G401.6 (cell line): Measurements from ENCODE around the gene WDR18.

ENCODE experiments used
- FAIRE-seq: peaks from 2 replicates; lab custom pipeline; 2012; peaks lifted over from hg19 to GRCh38; lab: Jason Lieb, UNC

WDR18 gene, protein sequence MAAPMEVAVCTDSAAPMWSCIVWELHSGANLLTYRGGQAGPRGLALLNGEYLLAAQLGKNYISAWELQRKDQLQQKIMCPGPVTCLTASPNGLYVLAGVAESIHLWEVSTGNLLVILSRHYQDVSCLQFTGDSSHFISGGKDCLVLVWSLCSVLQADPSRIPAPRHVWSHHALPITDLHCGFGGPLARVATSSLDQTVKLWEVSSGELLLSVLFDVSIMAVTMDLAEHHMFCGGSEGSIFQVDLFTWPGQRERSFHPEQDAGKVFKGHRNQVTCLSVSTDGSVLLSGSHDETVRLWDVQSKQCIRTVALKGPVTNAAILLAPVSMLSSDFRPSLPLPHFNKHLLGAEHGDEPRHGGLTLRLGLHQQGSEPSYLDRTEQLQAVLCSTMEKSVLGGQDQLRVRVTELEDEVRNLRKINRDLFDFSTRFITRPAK

DNA sequence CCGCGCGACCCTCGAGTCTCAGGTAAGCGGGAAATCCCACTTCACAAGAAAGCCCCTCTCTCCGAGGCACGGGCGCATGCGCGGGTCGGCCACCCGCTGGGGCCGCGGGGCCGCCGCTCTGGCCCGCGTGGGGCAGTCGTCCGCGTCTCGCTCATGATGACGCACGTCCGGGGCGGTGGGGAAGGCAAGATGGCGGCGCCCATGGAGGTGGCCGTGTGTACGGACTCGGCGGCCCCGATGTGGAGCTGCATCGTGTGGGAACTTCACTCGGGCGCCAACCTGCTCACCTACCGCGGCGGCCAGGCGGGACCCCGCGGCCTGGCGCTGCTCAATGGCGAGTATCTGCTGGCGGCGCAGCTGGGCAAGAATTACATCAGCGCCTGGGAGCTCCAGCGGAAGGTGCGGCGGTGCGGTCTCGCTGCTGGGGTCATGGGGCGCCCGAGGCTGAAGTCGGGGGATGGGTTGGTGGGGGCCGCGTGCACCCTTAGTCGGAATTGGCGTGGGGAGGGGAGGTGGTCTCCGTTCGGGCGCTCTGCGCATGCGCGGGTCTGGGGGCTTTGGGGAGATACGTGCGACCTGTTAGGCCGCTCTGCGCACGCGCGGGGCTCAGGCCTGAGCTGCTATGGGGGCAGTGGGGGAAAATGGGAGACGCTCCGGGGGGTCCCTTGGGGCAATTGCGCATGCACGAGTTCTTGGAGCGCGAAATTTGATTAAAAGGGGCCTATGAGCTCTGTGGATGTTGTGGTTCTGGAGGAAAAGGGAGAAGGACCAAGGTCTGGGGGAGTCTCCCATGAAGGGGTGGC, at the start of gene WDR18:
Gene WDR18, plus strand, starts transcription at position 181 of the 803 bp plus-strand sequence. Its CDS starts 9 bp downstream, at position 190.
- FAIRE-seq, result no peak

DNA sequence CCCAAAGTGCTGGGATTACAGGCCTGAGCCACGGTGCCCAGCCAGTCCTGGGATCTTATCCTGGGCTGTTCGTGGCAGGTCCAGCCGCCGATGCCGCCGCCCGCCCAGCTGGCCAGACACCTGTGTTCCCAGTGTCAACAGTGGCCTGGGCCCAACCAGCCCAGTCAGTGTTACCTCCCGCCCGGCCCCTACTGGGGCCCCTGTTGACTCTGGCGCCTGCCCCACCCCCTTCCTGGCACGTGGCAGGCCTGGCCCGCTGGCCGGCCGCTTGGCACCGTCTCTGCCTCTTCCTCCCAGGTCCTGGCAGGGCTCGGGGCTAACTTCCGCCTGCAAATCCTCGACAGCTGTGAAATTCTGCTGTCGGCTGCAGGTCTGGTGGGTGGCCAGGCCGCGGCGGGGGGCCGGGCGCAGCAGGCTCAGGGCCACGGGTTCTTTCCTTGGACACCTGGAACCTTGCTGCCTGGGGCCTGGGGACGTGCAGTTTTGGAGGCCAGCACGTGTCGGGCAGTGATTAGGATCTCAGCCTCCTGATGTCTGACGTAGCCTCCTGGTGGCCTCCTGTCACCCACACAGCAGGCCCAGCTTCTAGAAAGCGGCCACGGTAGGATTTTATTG, 49.2 kb upstream of the WDR18 start:
- no peak for FAIRE-seq

DNA sequence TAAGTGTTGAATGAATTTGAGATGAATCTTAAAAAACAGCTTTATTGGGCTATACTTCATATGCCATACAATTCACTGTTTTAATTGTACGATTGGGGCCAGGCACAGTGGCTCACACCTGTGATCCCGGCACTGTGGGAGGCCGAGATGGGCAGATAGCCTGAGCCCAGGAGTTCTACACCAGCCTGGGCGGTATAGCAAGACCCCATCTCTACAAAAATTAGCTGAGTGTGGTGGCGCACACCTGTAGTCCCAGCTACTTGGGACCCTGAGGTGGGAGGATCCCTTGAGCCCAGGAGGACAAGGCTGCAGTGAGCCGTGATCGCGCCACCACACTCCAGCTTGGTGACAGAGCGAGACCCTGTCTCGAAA, 48.0 kb upstream of the WDR18 start:
- FAIRE-seq, result no peak

DNA sequence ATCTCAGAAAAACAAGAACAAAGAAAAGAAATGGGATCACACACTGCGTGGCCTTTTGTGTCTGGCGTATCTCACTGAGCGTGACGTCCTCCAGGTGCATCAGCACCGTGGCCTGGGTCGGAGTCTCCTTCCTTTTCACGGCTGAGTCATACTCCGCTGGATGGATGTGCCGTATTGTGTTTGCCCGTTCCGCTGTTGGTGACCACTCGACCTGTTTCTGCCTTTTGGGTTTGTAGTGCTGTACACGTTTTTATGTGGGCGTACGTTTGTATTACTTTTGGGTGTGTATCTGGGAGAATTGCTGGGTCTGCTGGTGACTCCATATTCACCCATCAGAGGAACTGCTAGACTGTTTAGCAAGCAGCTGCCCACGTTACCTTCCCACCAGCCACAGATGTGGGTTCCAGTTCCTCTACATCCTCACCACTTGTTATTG, 46.9 kb upstream of the WDR18 start:
- FAIRE-seq, result no peak

DNA sequence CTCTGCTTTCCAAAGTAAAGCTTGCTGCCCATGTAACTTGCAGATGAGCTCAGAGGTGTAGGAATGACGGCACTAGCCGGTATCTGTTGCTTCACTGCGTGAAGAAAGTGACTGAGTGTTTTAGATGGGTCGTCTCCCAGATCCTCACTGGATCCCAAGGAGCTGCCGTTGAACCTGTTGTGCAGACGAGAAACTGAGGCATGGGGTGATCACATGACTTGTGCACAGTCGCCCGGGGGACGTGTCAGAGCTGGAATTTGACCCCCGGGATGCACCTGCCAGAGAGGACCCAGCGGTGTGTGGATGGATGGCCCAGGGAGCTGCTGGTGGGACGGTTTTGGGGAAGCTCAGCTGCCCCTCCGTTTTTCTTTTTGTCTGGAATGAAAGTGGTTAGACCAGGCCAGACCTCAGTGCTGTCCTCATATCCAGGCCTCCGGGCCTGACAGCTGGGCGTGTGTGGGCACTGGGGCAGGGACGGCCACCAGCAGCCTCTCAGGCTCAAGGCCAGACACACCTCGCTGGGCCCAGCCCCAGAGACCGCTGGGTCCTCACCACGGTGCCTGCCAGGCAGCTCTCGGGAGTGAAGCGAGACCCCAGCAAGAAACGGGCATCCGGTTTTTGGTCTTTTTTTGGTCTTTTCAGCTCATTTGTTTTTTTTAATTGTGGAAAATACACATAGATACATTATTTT, 45.8 kb upstream of the WDR18 start:
- no peak for FAIRE-seq

DNA sequence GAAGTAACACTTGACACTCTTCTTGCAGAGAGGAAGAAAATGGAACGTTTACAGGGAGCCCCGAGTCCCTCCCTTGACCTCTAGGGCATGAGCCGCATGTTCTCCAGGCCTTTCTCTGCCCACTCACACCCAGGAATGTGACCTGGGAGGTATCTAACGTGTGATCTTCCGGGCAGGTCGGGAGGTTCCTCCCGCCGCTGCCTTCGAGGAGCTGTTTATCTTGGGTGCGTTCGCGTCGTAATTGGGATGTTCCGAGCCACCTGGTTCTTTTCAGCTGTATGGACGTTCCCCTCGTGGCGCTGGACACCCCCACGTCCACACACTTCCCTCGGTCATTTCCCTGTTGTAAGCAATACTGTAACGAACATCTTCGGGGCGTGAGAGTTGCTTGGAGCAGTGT, 44.7 kb upstream of the WDR18 start:
- FAIRE-seq, result no peak

DNA sequence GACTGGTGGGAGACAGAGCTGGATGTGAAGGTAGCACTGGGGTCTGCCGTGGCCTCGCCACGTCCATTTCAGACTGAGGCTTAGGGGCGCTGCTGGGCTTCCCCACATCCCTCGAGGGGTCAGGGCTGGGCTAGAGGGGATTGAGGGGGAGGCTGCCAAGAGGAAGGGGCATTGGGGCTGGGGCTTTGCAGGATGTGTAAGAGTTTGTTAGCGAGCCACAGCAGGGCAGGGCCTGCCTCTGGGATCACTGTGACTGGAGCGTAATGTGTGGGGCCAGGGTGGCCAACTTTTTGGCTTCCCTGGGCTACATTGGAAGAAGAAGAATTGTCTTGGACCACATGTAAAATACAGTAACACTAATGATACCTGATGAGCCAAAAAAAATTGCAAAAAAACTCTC, 44.2 kb upstream of the WDR18 start:
- FAIRE-seq, result no peak

DNA sequence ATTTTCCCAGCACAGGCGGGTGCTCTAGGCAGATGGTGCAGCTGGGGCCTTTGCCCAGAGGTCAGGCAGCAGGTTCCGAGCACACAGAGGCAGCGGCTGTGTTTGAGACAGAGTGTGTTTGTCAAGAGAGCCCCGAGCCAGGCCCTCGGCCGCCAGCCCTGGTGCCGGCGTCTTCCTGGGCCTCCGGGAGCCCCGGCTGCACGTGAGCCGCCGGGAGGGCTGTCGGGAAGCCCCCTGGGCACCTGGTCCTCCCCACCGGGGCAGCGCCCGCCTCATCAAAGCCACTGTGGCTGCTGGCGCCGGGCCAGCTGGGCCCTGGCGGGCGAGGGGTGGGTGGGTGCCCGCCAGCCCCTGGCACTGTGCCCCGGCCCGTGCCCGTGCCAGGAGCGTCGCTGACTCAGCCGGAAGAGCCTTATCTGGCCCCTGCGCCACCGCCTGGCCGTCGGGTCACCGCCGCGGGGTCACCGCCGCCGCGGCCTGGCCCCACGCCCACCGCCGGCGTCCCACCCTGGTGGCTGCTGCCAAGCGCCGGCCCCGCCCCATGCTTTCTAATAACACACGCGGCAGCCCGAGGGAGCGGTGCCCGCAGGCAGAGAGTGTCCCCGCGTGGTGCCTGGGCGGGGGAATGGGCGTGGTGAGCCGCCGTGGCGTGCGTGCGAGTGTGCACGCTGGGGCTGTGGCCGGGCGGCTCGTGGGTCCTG, 43.4 kb upstream of the WDR18 start:
- FAIRE-seq, result no peak

DNA sequence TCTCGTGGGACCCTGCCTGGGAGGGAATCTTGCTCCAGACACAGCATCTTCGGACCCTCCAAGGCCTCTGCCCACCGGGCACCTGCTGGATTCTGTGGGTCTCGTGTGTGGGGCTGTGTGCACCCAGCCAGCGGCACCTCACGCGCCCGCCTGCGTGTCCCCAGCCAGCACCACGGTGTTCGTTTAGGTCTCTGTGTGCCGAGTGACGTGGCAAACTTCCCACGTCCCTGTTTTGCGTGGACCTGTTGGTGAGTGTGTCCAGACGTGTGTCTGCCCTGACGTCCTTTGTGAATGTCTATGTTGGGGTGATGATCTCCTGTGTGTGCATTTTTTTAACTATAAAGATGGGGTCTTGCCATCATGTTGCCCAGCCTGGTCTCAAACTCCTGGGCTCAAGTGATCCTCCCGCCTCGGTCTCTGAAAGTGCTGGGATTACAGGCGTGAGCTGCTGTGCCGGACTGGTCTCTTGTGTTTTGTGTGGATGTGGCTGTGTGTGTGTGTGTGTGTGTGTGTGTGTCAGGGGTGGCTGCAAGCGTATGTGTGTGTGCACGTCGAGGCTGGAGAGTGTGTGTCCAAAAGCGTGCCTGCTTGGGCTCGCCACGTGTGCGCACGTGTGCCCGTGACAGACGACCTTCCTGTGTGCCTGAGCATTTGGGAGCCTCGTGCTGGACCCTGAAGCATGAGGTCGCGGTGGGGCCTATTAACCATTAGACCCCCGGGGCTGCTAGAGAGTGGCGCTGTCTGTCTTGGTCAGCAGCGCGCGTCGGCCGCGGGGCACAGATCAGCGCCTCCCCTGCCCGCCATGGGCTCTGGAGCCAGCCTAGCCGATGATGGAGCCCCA, 42.6 kb upstream of the WDR18 start:
- no peak for FAIRE-seq

DNA sequence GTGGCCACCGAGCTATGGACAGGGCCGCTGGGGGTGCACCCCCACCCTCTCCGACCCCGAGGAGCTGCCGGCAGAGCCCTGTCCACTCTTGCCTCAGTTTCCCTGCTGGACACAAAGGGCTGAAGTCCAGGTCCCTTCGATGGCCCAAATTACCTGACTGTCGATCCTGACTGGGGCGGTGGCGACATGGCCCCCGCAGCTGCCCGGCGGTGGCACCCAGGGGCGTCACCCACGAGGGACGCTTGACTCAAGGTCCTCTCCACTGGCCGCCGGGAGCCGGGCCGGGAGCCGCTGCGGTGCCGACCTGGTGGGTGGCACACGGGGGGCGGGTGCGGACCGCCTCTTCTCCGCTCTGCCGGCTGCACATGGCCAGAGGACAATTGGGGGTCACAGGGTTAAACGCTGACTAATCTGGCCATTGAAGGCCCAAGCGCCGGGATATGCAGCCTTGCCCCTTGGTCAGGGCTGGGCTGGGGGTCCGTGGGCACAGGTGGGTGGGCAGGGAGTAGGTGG, 42.0 kb upstream of the WDR18 start:
- no peak for FAIRE-seq

DNA sequence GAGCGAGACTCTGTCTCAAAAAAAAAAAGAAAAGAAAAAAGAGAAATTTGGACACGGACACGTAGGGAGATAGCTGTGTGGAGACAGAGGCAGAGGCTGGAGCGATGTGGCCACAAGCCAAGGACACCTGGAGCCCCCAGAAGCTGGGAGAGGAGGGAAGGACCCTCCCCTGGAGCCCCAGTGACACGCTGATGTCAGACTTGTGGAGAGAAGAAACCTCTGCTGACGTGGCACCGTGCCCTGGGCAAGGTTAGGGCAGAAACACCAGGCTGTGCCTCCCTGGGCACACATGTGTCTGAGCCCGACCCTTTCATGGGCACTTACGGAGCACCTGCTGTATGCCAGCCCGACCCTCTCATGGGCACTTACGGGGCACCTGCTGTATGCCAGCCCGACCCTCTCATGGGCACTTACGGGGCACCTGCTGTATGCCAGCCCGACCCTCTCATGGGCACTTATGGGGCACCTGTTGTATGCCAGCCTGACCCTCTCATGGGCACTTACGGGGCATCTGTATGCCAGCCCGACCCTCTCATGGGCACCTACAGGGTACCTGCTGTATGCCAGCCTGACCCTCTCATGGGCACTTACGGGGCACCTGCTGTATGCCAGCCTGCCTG, 40.5 kb upstream of the WDR18 start:
- no peak for FAIRE-seq

DNA sequence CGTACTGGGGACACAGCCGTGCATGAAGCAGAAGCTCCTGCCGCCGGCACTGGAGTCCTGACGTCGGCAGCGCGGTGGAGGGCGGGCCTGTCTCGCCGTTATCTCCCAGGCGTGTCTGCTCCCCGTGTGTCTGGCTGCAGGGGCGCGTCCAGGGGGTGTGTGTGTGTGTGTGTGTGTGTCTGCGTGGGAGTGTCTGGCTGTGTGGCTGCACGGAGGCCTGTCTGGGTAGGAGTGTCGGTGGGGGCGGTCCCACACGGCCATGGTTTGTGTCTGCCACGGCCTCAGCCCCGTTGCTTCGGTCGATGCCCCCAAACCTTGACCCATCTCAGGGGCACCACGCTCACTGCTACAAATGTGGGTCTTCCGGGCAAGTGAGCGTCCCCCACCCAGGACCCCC, 40.0 kb upstream of the WDR18 start:
- FAIRE-seq, result no peak

DNA sequence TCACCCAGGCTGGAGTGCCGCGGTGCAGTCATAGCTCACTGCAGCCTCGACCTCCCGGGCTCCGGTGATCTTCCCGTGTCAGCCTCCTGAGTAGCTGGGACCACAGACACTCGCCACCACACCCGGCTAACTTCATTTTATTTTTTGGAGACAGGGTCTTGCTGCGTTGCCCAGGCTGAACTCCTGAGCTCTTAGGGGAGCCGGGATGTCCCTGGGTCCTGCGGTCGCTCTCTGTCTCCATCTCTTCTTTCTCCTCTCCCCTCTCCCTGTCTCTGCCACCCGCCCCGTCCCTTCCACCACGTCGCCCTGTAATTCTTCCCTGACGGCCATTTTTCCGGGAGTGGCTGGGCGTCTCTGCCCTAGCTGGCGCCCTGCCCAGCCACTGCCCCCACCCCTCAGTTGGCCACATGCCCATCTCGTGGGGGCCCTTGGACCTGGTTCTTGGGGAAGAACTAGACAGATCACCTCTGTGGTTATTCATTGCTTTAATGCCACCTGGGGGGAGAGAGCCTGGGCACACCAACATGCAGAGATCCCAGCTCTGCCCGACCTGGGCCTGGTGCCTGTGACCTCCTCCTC, 39.4 kb upstream of the WDR18 start:
- FAIRE-seq, result no peak

DNA sequence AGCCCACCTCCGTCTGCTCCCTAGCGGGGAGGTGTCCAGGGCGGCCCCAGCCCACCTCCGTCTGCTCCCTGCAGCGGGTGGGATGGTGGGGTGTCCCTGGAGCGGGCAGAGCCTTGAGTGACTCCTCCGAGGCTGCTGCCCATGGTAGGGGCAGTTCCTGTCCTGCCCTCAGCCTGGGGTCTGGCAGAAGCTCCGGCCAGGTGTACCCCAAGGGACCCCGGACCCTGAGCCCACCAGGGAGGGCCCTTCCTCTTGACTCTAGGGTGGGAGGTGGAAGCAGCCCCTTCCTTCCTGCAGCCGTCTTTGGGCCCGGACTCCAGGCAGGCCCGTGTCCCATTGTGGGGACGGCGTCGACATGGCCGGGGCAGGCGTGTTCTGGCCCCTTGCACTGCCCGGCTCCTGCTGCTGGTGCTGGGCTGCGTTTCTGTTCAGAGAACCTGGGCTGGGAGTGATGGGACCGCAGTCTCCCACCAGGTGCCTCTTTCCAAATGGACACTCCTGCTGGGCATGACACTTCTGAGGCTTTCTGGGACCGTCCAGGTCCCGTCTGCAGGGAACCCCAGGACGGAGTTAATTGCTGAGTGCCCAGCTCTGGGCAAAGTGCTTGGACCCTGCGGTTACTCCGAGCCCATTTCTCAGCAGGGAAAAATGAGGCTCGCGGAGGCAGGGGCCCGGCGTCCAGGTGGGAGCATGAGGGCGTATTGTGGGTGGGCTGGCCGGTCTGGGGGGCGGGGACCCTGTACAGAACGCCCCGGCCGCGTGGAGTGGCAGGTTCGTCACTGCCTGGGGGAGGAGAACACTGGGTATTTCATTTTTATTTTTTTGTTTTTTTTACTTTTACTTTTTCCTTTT, 38.5 kb upstream of the WDR18 start:
- no peak for FAIRE-seq

DNA sequence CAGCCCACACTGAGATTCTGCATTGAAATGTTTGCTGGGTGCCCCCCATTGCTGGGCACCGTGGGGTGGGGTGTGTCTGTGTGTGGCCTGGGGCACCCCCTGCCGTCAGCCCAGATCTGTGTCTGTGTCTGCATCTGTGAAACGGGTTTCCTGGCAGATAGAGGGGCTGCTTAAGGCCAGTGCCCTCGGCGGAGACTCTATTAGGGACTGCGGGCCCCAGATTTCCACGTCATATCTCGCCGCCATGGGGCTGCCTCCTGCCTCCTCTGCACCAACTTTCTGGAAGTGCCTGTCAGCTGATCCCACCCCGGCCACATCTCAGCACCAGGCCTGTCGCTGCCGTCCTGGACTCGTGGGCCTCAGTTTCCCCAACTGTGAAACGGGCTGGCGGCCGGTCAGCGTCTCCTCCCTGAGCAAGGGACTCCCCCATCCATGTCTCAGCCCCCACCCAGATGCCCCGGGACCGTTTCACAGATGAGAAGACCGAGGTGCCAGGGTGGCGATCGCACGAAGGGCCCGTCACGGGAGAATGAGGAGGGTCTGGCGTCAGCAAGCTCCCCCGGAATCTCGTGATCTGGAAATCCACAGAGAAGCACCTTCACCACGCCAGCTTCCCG, 36.9 kb upstream of the WDR18 start:
- FAIRE-seq, result no peak

DNA sequence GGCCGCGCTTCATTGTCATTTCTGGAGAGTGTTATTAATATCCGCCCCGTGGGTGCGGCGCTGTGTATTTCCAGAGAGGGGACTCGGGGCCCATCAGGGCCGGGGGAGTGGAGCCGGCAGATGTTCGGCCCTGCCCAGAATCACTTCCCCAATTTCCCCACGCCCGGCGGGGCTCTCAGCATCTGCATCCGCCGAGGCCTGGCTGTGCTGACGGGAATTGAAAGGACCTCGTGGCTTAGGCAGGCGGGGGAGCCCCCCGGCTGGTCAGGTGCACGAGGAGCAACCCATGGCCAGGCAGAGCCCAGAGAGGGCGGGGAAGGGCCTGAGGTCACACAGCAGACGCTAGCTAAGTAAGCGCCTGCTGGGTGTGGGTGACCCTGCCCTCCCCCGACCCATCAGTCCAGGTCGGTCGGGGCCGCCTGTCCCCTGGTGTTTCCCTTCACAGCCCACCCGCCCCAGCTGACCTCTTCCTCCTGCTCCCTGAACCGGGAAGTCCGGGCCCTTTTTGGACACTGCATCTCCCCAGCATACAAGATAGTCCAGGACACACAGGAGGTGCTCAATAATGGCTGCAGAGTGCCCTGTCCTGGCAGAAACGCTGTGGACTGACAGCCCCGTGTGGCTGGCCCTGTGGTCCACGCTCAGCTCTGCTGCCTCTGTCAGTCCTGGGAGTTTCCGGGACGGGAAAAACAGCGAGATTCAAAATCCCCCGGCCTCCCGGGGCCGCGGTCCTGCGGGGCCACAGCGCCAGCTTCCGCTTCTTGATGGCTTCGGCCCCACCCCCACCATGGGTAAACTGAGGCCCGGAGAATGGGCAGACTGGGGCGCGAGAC, 36.2 kb upstream of the WDR18 start:
- no peak for FAIRE-seq

DNA sequence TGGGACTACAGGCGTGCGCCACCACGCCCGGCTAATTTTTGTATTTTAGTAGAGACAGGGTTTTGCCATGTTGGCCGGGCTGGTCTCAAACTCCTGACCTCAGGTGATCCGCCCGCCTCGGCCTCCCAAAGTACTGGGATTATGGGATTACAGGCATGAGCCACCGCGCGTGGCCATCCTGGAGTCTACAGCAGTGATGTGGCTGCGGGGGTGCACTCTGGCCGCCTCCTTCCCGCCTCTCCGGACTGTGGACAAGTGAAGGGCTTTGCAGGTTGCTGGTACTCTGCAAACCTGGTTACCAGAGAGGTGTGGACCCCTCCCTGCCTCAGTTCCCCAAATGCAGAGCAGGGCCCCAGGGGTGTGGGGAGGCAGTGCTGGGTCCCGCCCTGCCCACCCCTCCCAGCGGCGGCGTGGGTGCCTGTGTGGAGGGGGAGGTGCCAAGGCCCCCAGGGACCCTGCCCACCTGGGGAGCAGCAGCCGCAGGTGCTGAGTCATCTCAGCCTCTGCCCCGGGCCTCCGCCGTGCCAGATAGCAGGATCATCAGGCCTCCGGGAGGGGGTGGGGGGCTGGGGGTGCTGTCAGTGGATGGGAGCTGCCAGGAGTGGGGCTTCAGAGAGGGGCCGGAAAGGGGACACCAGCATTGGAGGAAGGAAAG, 35.2 kb upstream of the WDR18 start:
- FAIRE-seq, result no peak
